Right forelimb (tissue), 1 donor: Measurements from ENCODE around the gene ATP2A3.
"Not testable (repeated sequence)": the region's sequence is repeated elsewhere in the genome, so short reads cannot be mapped to it uniquely, and the experiment has no call there.

Source experiments
- DNase-seq: peaks from one replicate; pipeline ENCODE4 v3.0.0-alpha.2; 2018

The ATP2A3 gene

GRCh38 chr17:3954086-3954485 lies 10.2 kb downstream of the ATP2A3 start:
- DNase-seq, result no peak

DNA sequence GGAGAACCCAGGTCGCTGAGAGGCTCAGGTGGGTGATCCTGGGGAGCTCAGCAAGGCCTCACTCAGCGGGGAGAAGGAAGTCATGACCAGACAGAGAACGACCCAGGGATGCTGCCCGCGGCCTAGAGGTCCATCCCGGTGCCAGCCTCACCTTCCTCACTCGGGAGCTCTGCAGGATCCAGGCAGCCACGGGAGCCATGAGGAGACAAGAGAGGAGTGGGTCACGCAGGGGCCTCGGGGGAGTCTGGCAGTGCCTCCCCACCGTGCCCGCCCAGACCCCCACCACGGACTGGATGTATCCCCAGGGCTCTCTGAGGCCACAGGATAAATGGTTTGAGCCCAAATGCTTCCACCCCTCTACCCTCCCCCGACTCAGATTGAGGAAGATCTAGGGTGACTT lies 10.7 kb downstream of the ATP2A3 start:
- no peak for DNase-seq

- no peak for DNase-seq
Measured at GRCh38 chr17:3952186-3952585, 12.1 kb downstream of the ATP2A3 start.

GRCh38 chr17:3951420-3951819 lies 12.8 kb downstream of the ATP2A3 start:
- DNase-seq, result no peak

DNA sequence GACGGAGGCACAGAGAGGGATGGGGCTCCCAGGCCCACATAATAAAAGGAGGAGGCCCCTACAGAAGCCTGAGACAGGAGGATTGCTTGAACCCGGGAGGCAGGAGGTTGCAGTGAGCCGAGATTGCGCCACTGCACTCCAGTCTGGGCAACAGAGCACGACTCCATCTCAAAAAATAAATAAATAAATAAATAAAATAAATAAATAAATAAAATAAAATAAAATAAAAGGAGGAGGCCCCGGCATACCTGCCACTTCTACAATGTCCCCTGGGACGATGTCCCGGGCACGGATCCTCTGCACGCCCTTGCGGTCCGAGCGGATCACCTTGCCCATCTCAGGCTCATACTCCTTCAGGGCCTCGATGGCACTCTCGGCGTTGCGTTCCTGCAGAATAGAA lies 13.2 kb downstream of the ATP2A3 start:
- DNase-seq, result no peak

GRCh38 chr17:3950584-3950983 lies 13.7 kb downstream of the ATP2A3 start:
- no peak for DNase-seq

DNA sequence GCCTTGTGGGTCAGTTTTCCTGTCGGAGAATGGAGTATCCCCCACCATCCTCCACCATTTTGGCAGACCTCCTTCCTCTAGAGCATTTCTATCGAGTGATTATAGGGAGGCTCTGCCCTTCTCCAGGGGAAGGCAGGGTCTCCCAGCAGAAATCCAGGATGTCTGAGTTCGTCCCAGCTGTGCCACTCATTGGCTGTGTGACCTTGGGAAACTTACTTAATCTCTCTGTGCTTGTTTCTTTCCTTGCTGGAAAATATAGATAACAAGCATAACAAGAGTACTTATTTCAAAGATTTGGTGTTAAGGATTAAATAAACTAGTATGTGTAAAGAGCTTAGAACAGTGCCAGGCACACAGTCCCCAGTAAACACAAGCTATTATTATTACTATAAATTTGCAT lies 14.8 kb downstream of the ATP2A3 start:
- DNase-seq, result no peak

DNA sequence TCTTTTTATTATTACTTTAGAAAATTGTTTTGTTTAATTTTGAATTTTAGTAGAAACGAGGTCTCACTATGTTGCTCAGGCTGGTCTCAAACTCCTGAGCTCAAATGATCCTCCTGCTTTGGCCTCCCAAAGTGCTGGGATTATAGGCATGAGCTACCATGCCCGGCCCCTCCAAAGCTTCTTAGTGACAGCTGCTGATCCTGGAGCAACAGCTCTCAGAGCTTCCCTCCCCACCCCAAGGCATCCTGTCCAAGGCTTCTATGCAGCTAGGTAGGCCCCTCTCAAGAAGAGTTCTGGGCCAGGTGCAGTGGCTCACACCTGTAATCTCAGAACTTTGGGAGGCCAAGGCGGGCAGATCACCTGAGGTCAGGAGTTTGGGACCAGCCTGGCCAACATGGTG lies 15.7 kb downstream of the ATP2A3 start:
- not testable (repeated sequence) for DNase-seq

DNA sequence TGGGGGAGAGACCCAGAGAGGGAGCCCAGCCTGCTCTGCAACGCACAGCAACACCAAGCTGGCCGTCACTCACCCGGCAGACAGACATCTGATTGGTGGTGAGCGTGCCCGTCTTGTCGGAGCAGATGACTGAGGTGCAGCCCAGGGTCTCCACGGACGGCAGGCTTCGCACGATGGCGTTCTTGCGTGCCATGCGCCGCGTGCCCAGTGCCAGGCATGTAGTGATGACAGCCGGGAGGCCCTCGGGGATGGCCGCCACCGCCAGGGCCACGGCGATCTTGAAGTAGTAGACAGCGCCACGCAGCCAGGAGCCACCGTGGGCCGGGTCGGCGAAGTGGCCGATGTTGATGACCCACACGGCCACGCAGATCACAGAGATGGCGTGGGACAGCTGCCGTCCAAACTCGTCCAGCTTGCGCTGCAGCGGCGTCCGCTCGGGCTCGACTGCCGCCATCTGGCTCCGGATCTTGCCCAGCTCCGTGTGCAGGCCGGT lies 16.9 kb downstream of the ATP2A3 start:
- DNase-seq, result no peak

DNA sequence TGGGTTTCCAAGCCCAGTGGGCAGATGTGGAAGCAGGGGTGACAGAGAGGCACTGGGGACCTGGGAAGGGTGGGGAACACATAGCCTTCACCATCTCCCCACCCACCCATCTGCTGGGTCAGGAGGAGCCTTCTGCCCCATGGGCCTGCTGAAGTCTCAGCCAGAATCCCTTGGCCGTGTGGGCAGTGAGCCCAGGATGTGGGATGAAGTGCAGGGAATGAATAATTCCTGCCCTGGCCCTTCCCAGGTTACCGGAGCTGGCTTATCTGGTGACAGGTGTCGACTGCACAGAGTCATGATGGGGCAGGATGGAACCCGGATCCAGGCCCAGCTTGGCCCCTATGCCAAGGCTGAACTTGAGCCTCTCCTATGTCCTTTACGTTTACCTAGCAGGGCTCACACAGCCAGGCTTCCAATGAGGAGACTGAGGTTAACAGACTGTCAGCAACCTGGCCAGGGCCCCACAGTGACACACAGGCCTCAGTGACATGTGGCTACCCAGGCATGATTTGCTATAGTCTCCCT lies 17.5 kb downstream of the ATP2A3 start:
- no peak for DNase-seq

DNA sequence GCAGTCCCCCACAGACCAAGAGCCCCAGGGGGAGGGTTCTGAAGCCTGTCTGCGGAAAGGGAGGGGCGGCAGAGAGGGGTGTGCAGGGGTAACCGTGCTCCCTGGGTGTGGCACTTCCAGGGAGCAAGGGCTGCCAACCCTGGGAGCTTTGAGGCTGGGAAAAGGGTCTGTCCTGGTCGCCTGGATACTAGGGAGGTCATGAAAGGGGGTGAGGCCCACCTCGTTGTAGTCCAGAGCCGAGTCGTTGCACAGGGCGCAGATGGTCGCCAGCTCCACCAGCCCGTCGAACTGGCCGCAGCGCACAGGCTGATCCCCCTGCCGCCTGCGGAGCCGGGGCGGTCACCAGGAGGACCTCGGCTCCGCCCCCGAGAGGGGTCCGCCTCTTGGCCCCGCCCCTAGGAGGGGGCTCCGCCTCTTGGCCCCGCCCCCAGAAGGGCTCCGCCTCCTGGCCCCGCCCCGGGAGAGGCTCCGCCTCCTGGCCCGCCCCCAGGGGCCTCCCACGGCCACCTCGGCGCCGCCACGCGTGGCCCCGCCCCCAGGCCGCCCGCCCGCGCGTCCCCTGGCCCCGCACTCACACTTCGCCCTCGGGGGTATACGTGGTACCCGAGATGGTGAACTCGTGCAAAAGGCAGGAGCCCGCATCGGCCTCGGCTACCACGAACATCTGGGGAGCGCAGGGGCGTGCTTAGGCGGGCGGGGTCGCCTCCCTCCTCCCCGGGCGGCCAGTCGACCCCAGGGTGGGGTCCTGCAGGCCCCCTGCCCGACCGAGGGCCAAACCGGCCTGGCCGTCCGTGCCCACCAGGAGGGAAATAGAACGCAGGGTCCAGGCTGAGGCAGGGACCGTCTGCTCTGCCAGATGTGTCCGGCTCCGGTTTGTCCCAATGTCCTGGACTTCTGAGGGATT lies 19.5 kb downstream of the ATP2A3 start:
- peak; percentile 86 for DNase-seq

- DNase-seq, result no peak
Measured at GRCh38 chr17:3943240-3943891, 20.9 kb downstream of the ATP2A3 start.

DNA sequence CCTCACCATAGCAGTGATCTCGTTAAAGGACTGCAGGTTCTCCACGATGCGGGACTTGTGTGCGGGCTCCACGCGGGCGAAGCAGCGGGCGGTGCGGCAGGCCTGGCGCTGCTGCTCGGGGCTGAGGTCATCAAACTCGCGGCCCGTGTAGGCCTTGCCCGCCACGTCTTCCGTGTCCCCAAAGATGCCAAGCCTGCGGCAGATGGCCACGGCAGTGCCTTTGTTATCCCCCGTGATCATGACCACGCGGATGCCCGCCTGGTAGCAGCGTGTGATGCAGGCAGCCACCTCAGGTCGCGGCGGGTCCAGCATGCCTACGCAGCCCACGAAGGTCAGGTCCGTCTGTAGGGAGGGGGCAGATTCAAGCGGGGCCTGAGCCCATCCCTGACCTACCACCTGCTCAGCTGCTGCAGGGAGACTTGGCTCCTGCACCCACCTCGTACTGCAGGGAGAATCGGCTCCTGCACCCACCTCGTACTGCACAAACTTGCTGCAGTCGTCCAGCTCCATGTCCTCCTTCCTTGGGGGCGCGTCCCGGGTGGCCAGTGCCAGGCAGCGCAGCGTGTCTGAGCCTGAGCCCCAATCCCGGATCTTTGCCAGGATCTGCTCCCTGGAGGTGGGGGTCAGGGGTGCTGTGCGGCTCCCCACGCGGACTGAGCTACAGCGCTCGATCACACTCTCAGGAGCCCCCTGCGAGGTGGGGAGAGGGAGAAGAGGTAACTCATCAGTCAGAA lies 23.1 kb downstream of the ATP2A3 start:
- DNase-seq, result no peak

GRCh38 chr17:3937359-3937758 lies 26.9 kb downstream of the ATP2A3 start:
- no peak for DNase-seq

DNA sequence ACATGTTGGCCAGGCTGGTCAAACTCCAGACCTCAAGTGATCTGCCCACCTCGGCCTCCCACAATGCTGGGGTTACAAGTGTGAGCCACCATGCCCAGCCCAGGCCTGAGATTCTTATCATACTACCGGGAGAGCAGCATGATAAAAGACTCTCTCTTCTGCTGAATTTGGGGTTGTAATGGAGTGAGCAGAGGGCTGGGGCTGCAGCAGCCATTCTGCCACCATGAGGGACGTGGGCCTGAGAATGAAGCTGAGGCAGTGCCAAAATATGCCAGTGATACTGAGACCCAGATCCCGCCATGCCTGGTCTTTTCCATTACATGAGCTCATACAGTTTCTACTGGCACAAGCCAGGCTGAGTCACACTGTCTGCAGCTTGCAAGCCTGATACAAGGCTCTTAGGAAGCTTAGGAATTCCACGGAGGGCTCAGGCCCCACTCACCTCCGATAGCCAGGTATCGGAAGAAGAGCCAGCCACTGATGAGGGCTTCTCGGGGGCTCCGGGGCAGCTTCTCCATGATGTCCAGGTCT lies 28.3 kb downstream of the ATP2A3 start:
- no peak for DNase-seq

DNA sequence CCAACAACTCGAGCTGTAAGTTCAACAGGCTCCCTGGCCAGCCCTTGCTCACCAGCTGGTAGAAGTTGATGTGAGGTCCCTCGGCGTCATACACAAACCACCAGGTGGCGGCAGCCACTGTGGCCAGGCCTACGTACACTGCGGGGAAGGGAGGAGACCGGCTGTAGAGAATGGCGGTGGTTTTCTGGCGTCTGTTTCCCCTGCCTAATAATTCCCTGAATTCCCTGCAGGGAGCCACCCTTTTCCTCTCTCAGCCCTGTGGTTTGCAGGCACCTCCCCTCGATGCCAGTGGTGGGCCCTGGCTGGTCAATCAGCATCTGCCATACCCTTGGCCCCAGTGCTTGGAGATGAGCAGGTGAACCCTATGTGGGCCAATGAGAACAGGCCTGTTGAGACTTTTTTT lies 29.1 kb downstream of the ATP2A3 start:
- DNase-seq, result peak; percentile 79

DNA sequence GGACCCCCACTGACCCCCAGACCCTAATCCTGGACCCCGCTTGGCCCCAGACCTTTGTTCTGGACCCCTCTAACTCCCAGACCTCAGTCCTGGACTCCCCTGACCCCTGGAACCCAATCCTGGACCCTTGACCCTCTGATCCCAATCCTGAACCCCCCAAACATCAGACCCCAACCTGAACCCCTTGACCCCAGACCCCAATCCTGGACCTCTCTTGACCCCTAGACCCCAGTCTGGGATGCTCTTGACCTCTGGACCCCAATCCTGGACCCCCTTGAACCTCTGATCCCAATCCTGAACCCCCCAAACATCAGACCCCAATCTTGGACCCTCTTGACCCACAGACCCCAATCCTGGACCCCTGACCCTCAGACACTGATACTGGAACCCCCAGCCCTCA lies 34.5 kb downstream of the ATP2A3 start:
- DNase-seq, result no peak

- no peak for DNase-seq
Measured at GRCh38 chr17:3929181-3929580, 35.1 kb downstream of the ATP2A3 start.

GRCh38 chr17:3928406-3928805 lies 35.8 kb downstream of the ATP2A3 start:
- no peak for DNase-seq

DNA sequence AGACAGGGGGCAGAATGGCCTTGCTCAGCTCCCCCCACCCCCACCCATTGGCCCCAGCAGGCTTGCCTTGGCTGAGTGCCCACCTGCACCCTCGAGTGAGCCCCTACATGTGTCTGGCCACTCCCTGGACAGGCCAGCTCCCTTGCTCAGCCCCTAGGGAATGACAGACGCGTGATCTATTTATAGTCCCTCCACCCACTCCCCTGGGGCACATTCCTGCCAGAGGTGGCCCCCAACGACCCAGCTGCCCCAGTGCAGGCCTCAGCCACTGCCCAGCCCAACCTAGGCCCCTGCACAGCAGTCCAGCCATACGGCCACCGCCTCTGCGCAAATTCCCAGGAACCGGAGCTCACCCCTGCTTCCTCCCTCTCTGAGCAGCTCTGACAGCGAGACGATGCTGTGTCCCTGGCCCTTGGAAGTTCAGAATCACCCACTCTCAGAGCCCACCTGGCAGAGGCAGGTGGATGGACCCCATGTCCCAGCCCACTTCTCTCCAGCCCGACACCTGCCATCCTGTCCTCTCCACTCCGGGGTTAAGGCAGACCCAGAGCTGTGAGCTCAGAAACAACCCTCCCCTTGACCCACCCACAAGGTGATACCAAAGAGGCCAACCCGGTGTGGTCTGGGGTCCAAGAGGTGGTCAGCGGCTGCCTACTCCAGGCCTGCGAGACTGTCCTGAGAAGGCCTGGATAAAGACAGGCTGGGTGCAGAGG lies 36.5 kb downstream of the ATP2A3 start:
- DNase-seq, result no peak

GRCh38 chr17:3926860-3927627 lies 37.2 kb downstream of the ATP2A3 start:
- DNase-seq, result no peak
